Neural progenitor cell (in vitro differentiated cells): ENCODE results near the gene HTT. TPM values are rescaled to one million over a fixed set of nuclear protein-coding genes. Genes with fewer than 3 reads are reported as not detected.

ENCODE experiments used
- DNase-seq: peaks from one replicate; pipeline ENCODE4 v3.0.0-alpha.2; 2016; ENCODE audit warnings: low spot score
- H2AFZ ChIP-seq: fragments of 200-600 bp; sonication (generic); replicated peaks from 2 replicates; pipeline ENCODE4 v1.6.1; 2016; ENCODE audit warnings: antibody characterized with exemption
- H3F3A ChIP-seq: fragments of 200-600 bp; sonication (generic); 2 replicates; pipeline ENCODE4 v1.6.1; 2016; ENCODE audit warnings: antibody characterized with exemption, low read depth
- H3K27ac ChIP-seq: fragments of 200-600 bp; sonication (generic); 2 replicates; pipeline ENCODE4 v1.5.1; 2016; ENCODE audit warnings: mild to moderate bottlenecking
- H3K27me3 ChIP-seq: fragments of 200-600 bp; sonication (generic); 2 replicates; pipeline ENCODE4 v1.6.1; 2016; ENCODE audit warnings: mild to moderate bottlenecking, moderate library complexity
- H3K36me3 ChIP-seq: fragments of 200-600 bp; sonication (generic); 2 replicates; pipeline ENCODE4 v1.5.1; 2016
- H3K4me1 ChIP-seq: fragments of 200-600 bp; sonication (generic); 2 replicates; pipeline ENCODE4 v1.6.1; 2016; ENCODE audit warnings: mixed run types
- H3K4me2 ChIP-seq: fragments of 200-600 bp; sonication (generic); 2 replicates; pipeline ENCODE4 v1.6.1; 2016
- H3K4me3 ChIP-seq: fragments of 200-600 bp; sonication (generic); 2 replicates; pipeline ENCODE4 v1.5.1; 2016
- H3K79me2 ChIP-seq: fragments of 200-600 bp; sonication (generic); 2 replicates; pipeline ENCODE4 v1.6.1; 2016; ENCODE audit warnings: low read depth
- H3K9ac ChIP-seq: fragments of 200-600 bp; sonication (generic); 2 replicates; pipeline ENCODE4 v1.6.1; 2016
- H3K9me3 ChIP-seq: fragments of 200-600 bp; sonication (generic); 2 replicates; pipeline ENCODE4 v1.5.1; 2016; ENCODE audit warnings: low read depth
- H4K20me1 ChIP-seq: fragments of 200-600 bp; sonication (generic); 2 replicates; pipeline ENCODE4 v1.6.1; 2016; ENCODE audit warnings: low read depth
- H3K27ac Mint-ChIP-seq: 3 replicates; pipeline ENCODE4 v1.8.0; 2021; ENCODE audit warnings: mixed read lengths
- H3K27me3 Mint-ChIP-seq: 2 replicates; pipeline ENCODE4 v1.8.0; 2022; ENCODE audit warnings: low read depth, mild to moderate bottlenecking, inconsistent platforms, moderate library complexity, mixed read lengths; ENCODE audit not compliant: insufficient read depth
- H3K36me3 Mint-ChIP-seq: 3 replicates; pipeline ENCODE4 v1.8.0; 2021; ENCODE audit warnings: mixed read lengths
- H3K4me1 Mint-ChIP-seq: 3 replicates; pipeline ENCODE4 v1.8.0; 2021; ENCODE audit warnings: mixed read lengths
- H3K4me3 Mint-ChIP-seq: 3 replicates; pipeline ENCODE4 v1.8.0; 2021; ENCODE audit warnings: mild to moderate bottlenecking, moderate library complexity, mixed read lengths
- H3K9me3 Mint-ChIP-seq: 3 replicates; pipeline ENCODE4 v1.8.0; 2020; ENCODE audit warnings: mixed read lengths
- EZH2 ChIP-seq: fragments of 200-600 bp; sonication (generic); IDR thresholded peaks from 2 replicates; pipeline ENCODE4 v1.6.1; 2017; ENCODE audit warnings: antibody characterized with exemption, mild to moderate bottlenecking, moderate library complexity
- EZH2phosphoT487 ChIP-seq: fragments of 200-600 bp; sonication (generic); IDR thresholded peaks from 2 replicates; pipeline ENCODE4 v1.6.1; 2017; ENCODE audit warnings: antibody characterized with exemption
- total RNA-seq: library from RNA; depleted of rRNA; stranded (reverse); fragments of >200 nt; gene quantifications from 2 replicates; pipeline ENCODE4 v1.2.3, GENCODE V29; 2015; ENCODE audit warnings: low replicate concordance
- TF ChIP-seq, protein P1 (sequence below): fragments of 200-600 bp; sonication (generic); IDR thresholded peaks from 2 replicates; pipeline ENCODE4 v1.5.1; 2017; ENCODE audit warnings: antibody characterized with exemption, mild to moderate bottlenecking

HTT gene
- total RNA-seq, 1 donor from 2014 or later, result 38.9 TPM

DNA sequence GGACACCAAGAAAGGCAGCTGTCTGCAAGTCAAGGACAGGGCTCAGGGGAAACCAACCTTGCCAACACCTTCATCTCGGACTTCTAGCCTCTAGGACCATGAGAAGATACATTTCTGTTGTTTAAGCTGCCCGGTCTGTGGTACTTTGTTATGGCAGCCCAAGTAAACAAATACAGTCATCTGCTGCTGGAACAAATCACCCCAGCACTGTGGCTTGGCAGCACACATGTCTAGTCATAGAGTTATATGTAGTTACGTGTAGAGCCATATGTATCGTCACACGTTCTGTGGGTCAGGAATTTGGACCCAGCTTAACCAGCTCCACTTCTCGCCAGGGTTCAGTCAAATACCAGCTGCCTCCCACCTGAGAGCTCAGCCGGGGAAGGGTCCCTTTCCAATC lies 2.7 kb upstream of the HTT start:
- peak overlapping the region; percentile 20 for H3K4me3 Mint-ChIP-seq
- no peak overlapping the region for H3K4me2 ChIP-seq
- peaks cover 13% of the 10 kb centered on the region for H4K20me1 ChIP-seq
- no peaks in the 10 kb centered on the region for H3K27me3 ChIP-seq
- H3K36me3 Mint-ChIP-seq, result no peaks in the 10 kb centered on the region
- H3K4me1 ChIP-seq, result peaks cover 16% of the 10 kb centered on the region
- H3K27ac Mint-ChIP-seq, result no peak overlapping the region
- H3K9ac ChIP-seq, result no peak overlapping the region
- peaks cover 8% of the 10 kb centered on the region for H3K27me3 Mint-ChIP-seq
- no peak overlapping the region for H3K4me3 ChIP-seq
- H3K9me3 Mint-ChIP-seq, result no peaks in the 10 kb centered on the region
- no peaks in the 10 kb centered on the region for H3K36me3 ChIP-seq
- TF ChIP-seq, protein P1, sequence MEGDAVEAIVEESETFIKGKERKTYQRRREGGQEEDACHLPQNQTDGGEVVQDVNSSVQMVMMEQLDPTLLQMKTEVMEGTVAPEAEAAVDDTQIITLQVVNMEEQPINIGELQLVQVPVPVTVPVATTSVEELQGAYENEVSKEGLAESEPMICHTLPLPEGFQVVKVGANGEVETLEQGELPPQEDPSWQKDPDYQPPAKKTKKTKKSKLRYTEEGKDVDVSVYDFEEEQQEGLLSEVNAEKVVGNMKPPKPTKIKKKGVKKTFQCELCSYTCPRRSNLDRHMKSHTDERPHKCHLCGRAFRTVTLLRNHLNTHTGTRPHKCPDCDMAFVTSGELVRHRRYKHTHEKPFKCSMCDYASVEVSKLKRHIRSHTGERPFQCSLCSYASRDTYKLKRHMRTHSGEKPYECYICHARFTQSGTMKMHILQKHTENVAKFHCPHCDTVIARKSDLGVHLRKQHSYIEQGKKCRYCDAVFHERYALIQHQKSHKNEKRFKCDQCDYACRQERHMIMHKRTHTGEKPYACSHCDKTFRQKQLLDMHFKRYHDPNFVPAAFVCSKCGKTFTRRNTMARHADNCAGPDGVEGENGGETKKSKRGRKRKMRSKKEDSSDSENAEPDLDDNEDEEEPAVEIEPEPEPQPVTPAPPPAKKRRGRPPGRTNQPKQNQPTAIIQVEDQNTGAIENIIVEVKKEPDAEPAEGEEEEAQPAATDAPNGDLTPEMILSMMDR, result no peak
- TF ChIP-seq EZH2, result no peak
- no peak for TF ChIP-seq EZH2phosphoT487
- H3K4me1 Mint-ChIP-seq, result peaks cover 17% of the 10 kb centered on the region
- H3K27ac ChIP-seq, result no peak overlapping the region
- no peak overlapping the region for H2AFZ ChIP-seq
- no peak for DNase-seq
- H3K9me3 ChIP-seq, result no peaks in the 10 kb centered on the region
- peaks cover 12% of the 10 kb centered on the region for H3F3A ChIP-seq
- H3K79me2 ChIP-seq, result peaks cover 19% of the 10 kb centered on the region

- peaks cover 15% of the 10 kb centered on the region for H3K4me1 Mint-ChIP-seq
- no peaks in the 10 kb centered on the region for H3K9me3 Mint-ChIP-seq
- Histone ChIP-seq H3K79me2 (peaks cover 35% of the 10 kb centered on the region), H3K4me2 (peak overlapping the region; percentile 99), H3K9ac (no peak overlapping the region), H3K9me3 (no peaks in the 10 kb centered on the region), H3K36me3 (no peaks in the 10 kb centered on the region), H3K4me3 (peak overlapping the region; percentile 73), H3K4me1 (peaks cover 16% of the 10 kb centered on the region), H3K27ac (no peak overlapping the region), H3K27me3 (no peaks in the 10 kb centered on the region), H4K20me1 (peaks cover 29% of the 10 kb centered on the region), H3F3A (peaks cover 12% of the 10 kb centered on the region), H2AFZ (peak overlapping the region; percentile 100)
- DNase-seq, result peak; percentile 59
- H3K4me3 Mint-ChIP-seq, result peak overlapping the region; percentile 57
- TF ChIP-seq, protein P1, result peak; percentile 42
- no peak for TF ChIP-seq EZH2
- no peak overlapping the region for H3K27ac Mint-ChIP-seq
- peaks cover 8% of the 10 kb centered on the region for H3K27me3 Mint-ChIP-seq
- H3K36me3 Mint-ChIP-seq, result no peaks in the 10 kb centered on the region
These were observed 1.1 kb upstream of the HTT start for GRCh38 chr4:3073158-3074077.

- peak; percentile 88 for DNase-seq
- Histone ChIP-seq H3K4me1 (peaks cover 16% of the 10 kb centered on the region), H3F3A (peaks cover 12% of the 10 kb centered on the region), H3K27me3 (no peaks in the 10 kb centered on the region), H3K36me3 (no peaks in the 10 kb centered on the region), H3K27ac (peak overlapping the region; percentile 89), H3K9me3 (no peaks in the 10 kb centered on the region), H2AFZ (peak overlapping the region; percentile 94), H3K4me2 (peak overlapping the region; percentile 89), H3K9ac (peak overlapping the region; percentile 87), H4K20me1 (peaks cover 45% of the 10 kb centered on the region), H3K4me3 (peak overlapping the region; percentile 95), H3K79me2 (peaks cover 51% of the 10 kb centered on the region)
- peaks cover 15% of the 10 kb centered on the region for H3K4me1 Mint-ChIP-seq
- H3K27ac Mint-ChIP-seq, result peak overlapping the region; percentile 94
- H3K9me3 Mint-ChIP-seq, result no peaks in the 10 kb centered on the region
- H3K27me3 Mint-ChIP-seq, result peaks cover 8% of the 10 kb centered on the region
- no peak for TF ChIP-seq EZH2phosphoT487
- TF ChIP-seq EZH2, result no peak
- TF ChIP-seq, protein P1, result no peak
- H3K4me3 Mint-ChIP-seq, result peak overlapping the region; percentile 97
- peaks cover 4% of the 10 kb centered on the region for H3K36me3 Mint-ChIP-seq
These were observed 568 bp downstream of the HTT start for GRCh38 chr4:3074846-3075651.
